ENCODE results near the gene CCNK.

The CCNK gene

GRCh38 chr14:99445931-99446330 lies 35.3 kb upstream of the CCNK start:
- H3K27ac ChIP-seq (ENCODE audit: low read depth, low read length): no peak overlapping the region
- H3K36me3 ChIP-seq (ENCODE audit: control insufficient read depth in 1 of 2, insufficient read depth in 2 of 2, low read length in 2 of 2): peaks cover 32 to 87% of the 10 kb centered on the region in 2 donors
- no peaks in the 10 kb centered on the region for H3K27me3 ChIP-seq (ENCODE audit: control insufficient read depth in 1 of 2, insufficient read depth in 2 of 2, low read length in 2 of 2)
- H3K9me3 ChIP-seq (ENCODE audit: control insufficient read depth in 1 of 2, low read length in 2 of 2): no peaks in the 10 kb centered on the region
- H3K4me3 ChIP-seq (ENCODE audit: low read depth in 1 of 2, low read length in 2 of 2): no peak overlapping the region
- no peaks in the 10 kb centered on the region for H3K4me1 ChIP-seq (ENCODE audit: control insufficient read depth in 1 of 2, insufficient read depth in 2 of 2, low read length in 2 of 2)
- H3K9ac ChIP-seq (ENCODE audit: low read depth in 1 of 2, low read length in 2 of 2): no peak overlapping the region

- H3K4me1 ChIP-seq (ENCODE audit: control insufficient read depth in 1 of 2, insufficient read depth in 2 of 2, low read length in 2 of 2): no peaks in the 10 kb centered on the region
- no peak overlapping the region for H3K9ac ChIP-seq (ENCODE audit: low read depth in 1 of 2, low read length in 2 of 2)
- no peak overlapping the region for H3K27ac ChIP-seq (ENCODE audit: low read depth, low read length)
- no peak overlapping the region for H3K4me3 ChIP-seq (ENCODE audit: low read depth in 1 of 2, low read length in 2 of 2)
- no peaks in the 10 kb centered on the region for H3K27me3 ChIP-seq (ENCODE audit: control insufficient read depth in 1 of 2, insufficient read depth in 2 of 2, low read length in 2 of 2)
- no peaks in the 10 kb centered on the region for H3K9me3 ChIP-seq (ENCODE audit: control insufficient read depth in 1 of 2, low read length in 2 of 2)
- peaks cover 36 to 80% of the 10 kb centered on the region in 2 donors for H3K36me3 ChIP-seq (ENCODE audit: control insufficient read depth in 1 of 2, insufficient read depth in 2 of 2, low read length in 2 of 2)
These were observed 33.5 kb upstream of the CCNK start for GRCh38 chr14:99447739-99448138.

GRCh38 chr14:99450266-99450665 lies 30.9 kb upstream of the CCNK start:
- Histone ChIP-seq H3K4me3 (ENCODE audit: low read depth in 1 of 2, low read length in 2 of 2) (no peak overlapping the region), H3K36me3 (ENCODE audit: control insufficient read depth in 1 of 2, insufficient read depth in 2 of 2, low read length in 2 of 2) (peaks cover 38 to 88% of the 10 kb centered on the region in 2 donors), H3K27ac (ENCODE audit: low read depth, low read length) (no peak overlapping the region), H3K27me3 (ENCODE audit: control insufficient read depth in 1 of 2, insufficient read depth in 2 of 2, low read length in 2 of 2) (no peaks in the 10 kb centered on the region), H3K4me1 (ENCODE audit: control insufficient read depth in 1 of 2, insufficient read depth in 2 of 2, low read length in 2 of 2) (no peaks in the 10 kb centered on the region), H3K9me3 (ENCODE audit: control insufficient read depth in 1 of 2, low read length in 2 of 2) (no peaks in the 10 kb centered on the region), H3K9ac (ENCODE audit: low read depth in 1 of 2, low read length in 2 of 2) (no peak overlapping the region)

- Histone ChIP-seq H3K27me3 (ENCODE audit: control insufficient read depth in 1 of 2, insufficient read depth in 2 of 2, low read length in 2 of 2) (no peaks in the 10 kb centered on the region), H3K4me1 (ENCODE audit: control insufficient read depth in 1 of 2, insufficient read depth in 2 of 2, low read length in 2 of 2) (no peaks in the 10 kb centered on the region), H3K4me3 (ENCODE audit: low read depth in 1 of 2, low read length in 2 of 2) (no peak overlapping the region), H3K36me3 (ENCODE audit: control insufficient read depth in 1 of 2, insufficient read depth in 2 of 2, low read length in 2 of 2) (peaks cover 39 to 88% of the 10 kb centered on the region in 2 donors), H3K27ac (ENCODE audit: low read depth, low read length) (no peak overlapping the region), H3K9ac (ENCODE audit: low read depth in 1 of 2, low read length in 2 of 2) (no peak overlapping the region), H3K9me3 (ENCODE audit: control insufficient read depth in 1 of 2, low read length in 2 of 2) (no peaks in the 10 kb centered on the region)
These were observed 30.0 kb upstream of the CCNK start for GRCh38 chr14:99451234-99451633.

- Histone ChIP-seq H3K27me3 (ENCODE audit: control insufficient read depth in 1 of 2, insufficient read depth in 2 of 2, low read length in 2 of 2) (no peaks in the 10 kb centered on the region), H3K36me3 (ENCODE audit: control insufficient read depth in 1 of 2, insufficient read depth in 2 of 2, low read length in 2 of 2) (peaks cover 44 to 84% of the 10 kb centered on the region in 2 donors), H3K4me1 (ENCODE audit: control insufficient read depth in 1 of 2, insufficient read depth in 2 of 2, low read length in 2 of 2) (no peaks in the 10 kb centered on the region), H3K27ac (ENCODE audit: low read depth, low read length) (no peak overlapping the region), H3K9me3 (ENCODE audit: control insufficient read depth in 1 of 2, low read length in 2 of 2) (no peaks in the 10 kb centered on the region), H3K9ac (ENCODE audit: low read depth in 1 of 2, low read length in 2 of 2) (no peak overlapping the region), H3K4me3 (ENCODE audit: low read depth in 1 of 2, low read length in 2 of 2) (no peak overlapping the region)
These were observed 28.2 kb upstream of the CCNK start for GRCh38 chr14:99452968-99453367.

GRCh38 chr14:99454246-99454645 lies 27.0 kb upstream of the CCNK start:
- Histone ChIP-seq H3K27me3 (ENCODE audit: control insufficient read depth in 1 of 2, insufficient read depth in 2 of 2, low read length in 2 of 2) (no peaks in the 10 kb centered on the region), H3K4me3 (ENCODE audit: low read depth in 1 of 2, low read length in 2 of 2) (no peak overlapping the region), H3K9ac (ENCODE audit: low read depth in 1 of 2, low read length in 2 of 2) (no peak overlapping the region), H3K9me3 (ENCODE audit: control insufficient read depth in 1 of 2, low read length in 2 of 2) (no peaks in the 10 kb centered on the region), H3K4me1 (ENCODE audit: control insufficient read depth in 1 of 2, insufficient read depth in 2 of 2, low read length in 2 of 2) (no peaks in the 10 kb centered on the region), H3K27ac (ENCODE audit: low read depth, low read length) (no peak overlapping the region), H3K36me3 (ENCODE audit: control insufficient read depth in 1 of 2, insufficient read depth in 2 of 2, low read length in 2 of 2) (peaks cover 35 to 83% of the 10 kb centered on the region in 2 donors)

GRCh38 chr14:99459481-99460100 lies 21.6 kb upstream of the CCNK start:
- Histone ChIP-seq H3K9me3 (ENCODE audit: control insufficient read depth in 1 of 2, low read length in 2 of 2) (no peaks in the 10 kb centered on the region), H3K36me3 (ENCODE audit: control insufficient read depth in 1 of 2, insufficient read depth in 2 of 2, low read length in 2 of 2) (peaks cover 33 to 87% of the 10 kb centered on the region in 2 donors), H3K27ac (ENCODE audit: low read depth, low read length) (no peak overlapping the region), H3K27me3 (ENCODE audit: control insufficient read depth in 1 of 2, insufficient read depth in 2 of 2, low read length in 2 of 2) (no peaks in the 10 kb centered on the region), H3K4me1 (ENCODE audit: control insufficient read depth in 1 of 2, insufficient read depth in 2 of 2, low read length in 2 of 2) (no peaks in the 10 kb centered on the region), H3K4me3 (ENCODE audit: low read depth in 1 of 2, low read length in 2 of 2) (no peak overlapping the region), H3K9ac (ENCODE audit: low read depth in 1 of 2, low read length in 2 of 2) (no peak overlapping the region)

- H3K4me3 ChIP-seq (ENCODE audit: low read depth in 1 of 2, low read length in 2 of 2): no peak overlapping the region
- no peaks in the 10 kb centered on the region for H3K27me3 ChIP-seq (ENCODE audit: control insufficient read depth in 1 of 2, insufficient read depth in 2 of 2, low read length in 2 of 2)
- no peaks in the 10 kb centered on the region for H3K4me1 ChIP-seq (ENCODE audit: control insufficient read depth in 1 of 2, insufficient read depth in 2 of 2, low read length in 2 of 2)
- no peak overlapping the region for H3K9ac ChIP-seq (ENCODE audit: low read depth in 1 of 2, low read length in 2 of 2)
- peaks cover 28 to 84% of the 10 kb centered on the region in 2 donors for H3K36me3 ChIP-seq (ENCODE audit: control insufficient read depth in 1 of 2, insufficient read depth in 2 of 2, low read length in 2 of 2)
- no peak overlapping the region for H3K27ac ChIP-seq (ENCODE audit: low read depth, low read length)
- no peaks in the 10 kb centered on the region for H3K9me3 ChIP-seq (ENCODE audit: control insufficient read depth in 1 of 2, low read length in 2 of 2)
These were observed 20.4 kb upstream of the CCNK start for GRCh38 chr14:99460793-99461192.

- Histone ChIP-seq H3K27ac (ENCODE audit: low read depth, low read length) (no peak overlapping the region), H3K4me1 (ENCODE audit: control insufficient read depth in 1 of 2, insufficient read depth in 2 of 2, low read length in 2 of 2) (no peaks in the 10 kb centered on the region), H3K36me3 (ENCODE audit: control insufficient read depth in 1 of 2, insufficient read depth in 2 of 2, low read length in 2 of 2) (peaks cover 28 to 81% of the 10 kb centered on the region in 2 donors), H3K9me3 (ENCODE audit: control insufficient read depth in 1 of 2, low read length in 2 of 2) (no peaks in the 10 kb centered on the region), H3K27me3 (ENCODE audit: control insufficient read depth in 1 of 2, insufficient read depth in 2 of 2, low read length in 2 of 2) (no peaks in the 10 kb centered on the region), H3K9ac (ENCODE audit: low read depth in 1 of 2, low read length in 2 of 2) (no peak overlapping the region), H3K4me3 (ENCODE audit: low read depth in 1 of 2, low read length in 2 of 2) (no peak overlapping the region)
These were observed 19.7 kb upstream of the CCNK start for GRCh38 chr14:99461411-99462085.

- Histone ChIP-seq H3K27ac (ENCODE audit: low read depth, low read length) (no peak overlapping the region), H3K9ac (ENCODE audit: low read depth in 1 of 2, low read length in 2 of 2) (no peak overlapping the region), H3K36me3 (ENCODE audit: control insufficient read depth in 1 of 2, insufficient read depth in 2 of 2, low read length in 2 of 2) (peaks cover 21 to 74% of the 10 kb centered on the region in 2 donors), H3K4me3 (ENCODE audit: low read depth in 1 of 2, low read length in 2 of 2) (no peak overlapping the region), H3K9me3 (ENCODE audit: control insufficient read depth in 1 of 2, low read length in 2 of 2) (no peaks in the 10 kb centered on the region), H3K4me1 (ENCODE audit: control insufficient read depth in 1 of 2, insufficient read depth in 2 of 2, low read length in 2 of 2) (no peaks in the 10 kb centered on the region), H3K27me3 (ENCODE audit: control insufficient read depth in 1 of 2, insufficient read depth in 2 of 2, low read length in 2 of 2) (no peaks in the 10 kb centered on the region)
These were observed 19.0 kb upstream of the CCNK start for GRCh38 chr14:99462210-99462609.
